Measurements from ENCODE around the gene NPAS2. TPM values are rescaled to one million over a fixed set of nuclear protein-coding genes. Genes with fewer than 3 reads are reported as not detected.
A peak's percentile ranks its signal among the peaks of the same experiment; 100 is the strongest.

NPAS2 gene
- total RNA-seq, 2 donors from 2014 or later = 3.9 to 11.4 TPM

DNA sequence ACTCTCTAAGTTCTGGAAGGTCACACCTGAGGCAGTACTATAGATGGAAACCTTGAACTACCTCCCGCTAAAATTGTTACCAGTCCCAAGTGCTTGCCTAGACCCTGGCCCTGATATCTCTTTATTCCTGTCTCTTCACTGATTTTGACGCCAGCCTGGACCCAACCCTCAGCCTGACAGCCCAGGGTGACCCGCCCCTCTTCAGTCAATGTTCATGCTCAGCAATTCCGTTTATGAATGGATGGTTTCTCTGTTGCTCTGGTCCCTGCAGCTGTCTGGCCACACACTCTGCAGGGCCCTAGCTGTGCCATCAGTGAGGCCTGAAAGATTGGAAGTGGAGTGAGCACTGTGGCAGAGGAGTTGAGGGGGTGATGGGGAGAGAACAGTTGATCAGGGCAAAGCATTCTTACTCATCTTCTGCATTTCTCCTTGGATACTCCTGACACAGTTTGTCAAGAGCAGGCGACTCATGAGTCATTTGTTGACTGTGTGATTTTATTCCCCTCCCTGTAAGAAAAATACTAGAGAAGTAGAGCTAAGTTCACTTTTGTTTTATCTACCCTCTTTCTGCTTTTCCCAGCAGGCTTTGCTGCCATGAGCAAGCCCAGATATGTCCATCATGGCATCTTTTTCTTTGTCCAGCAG, 46.0 kb downstream of the NPAS2 start:
- no peaks in the 10 kb centered on the region for H3K27me3 Mint-ChIP-seq
- no peak for ATAC-seq (replicated peaks)

DNA sequence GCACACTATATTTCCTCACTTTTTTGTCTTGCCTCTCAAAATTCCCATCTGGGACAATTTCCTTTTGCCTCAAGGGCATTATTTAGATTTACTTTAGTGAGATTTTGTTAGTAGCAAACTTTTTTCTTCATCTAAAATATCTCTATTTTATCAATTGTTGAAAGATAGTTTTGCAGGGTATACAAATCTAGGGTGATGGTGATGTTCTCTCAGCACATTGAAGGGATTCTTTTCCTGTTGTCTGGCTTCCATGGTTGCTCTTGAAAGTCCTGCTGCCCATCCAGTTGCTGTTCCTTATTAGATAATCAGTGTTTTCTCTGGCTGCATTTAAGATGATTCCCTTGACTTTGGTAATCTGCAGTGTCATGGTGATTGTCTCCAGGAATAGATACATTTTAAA, 48.1 kb downstream of the NPAS2 start:
- Mint-ChIP-seq H3K27ac (no peak overlapping the region), H3K36me3 (ENCODE audit: low read depth) (no peaks in the 10 kb centered on the region)

More for the DNA sequence above, 46.0 kb downstream of the NPAS2 start:
- H3K36me3 Mint-ChIP-seq (ENCODE audit: low read depth) = no peaks in the 10 kb centered on the region
- no peak overlapping the region for H3K4me3 Mint-ChIP-seq
- no peak overlapping the region for H3K27ac Mint-ChIP-seq
- H3K9me3 Mint-ChIP-seq = peaks cover 7% of the 10 kb centered on the region
- H3K4me1 Mint-ChIP-seq = no peaks in the 10 kb centered on the region

GRCh38 chr2:100869120-100869519, 49.2 kb downstream of the NPAS2 start:
- Mint-ChIP-seq H3K9me3 (peaks cover 7% of the 10 kb centered on the region), H3K4me1 (peaks cover 5% of the 10 kb centered on the region), H3K4me3 (no peak overlapping the region), H3K36me3 (ENCODE audit: low read depth) (no peaks in the 10 kb centered on the region), H3K27me3 (no peaks in the 10 kb centered on the region), H3K27ac (no peak overlapping the region)
- ATAC-seq (replicated peaks) = no peak

More for the DNA sequence above, 48.1 kb downstream of the NPAS2 start:
- peaks cover 5% of the 10 kb centered on the region for H3K4me1 Mint-ChIP-seq
- no peaks in the 10 kb centered on the region for H3K27me3 Mint-ChIP-seq
- no peak overlapping the region for H3K4me3 Mint-ChIP-seq
- peaks cover 7% of the 10 kb centered on the region for H3K9me3 Mint-ChIP-seq
- ATAC-seq (replicated peaks) = no peak

DNA sequence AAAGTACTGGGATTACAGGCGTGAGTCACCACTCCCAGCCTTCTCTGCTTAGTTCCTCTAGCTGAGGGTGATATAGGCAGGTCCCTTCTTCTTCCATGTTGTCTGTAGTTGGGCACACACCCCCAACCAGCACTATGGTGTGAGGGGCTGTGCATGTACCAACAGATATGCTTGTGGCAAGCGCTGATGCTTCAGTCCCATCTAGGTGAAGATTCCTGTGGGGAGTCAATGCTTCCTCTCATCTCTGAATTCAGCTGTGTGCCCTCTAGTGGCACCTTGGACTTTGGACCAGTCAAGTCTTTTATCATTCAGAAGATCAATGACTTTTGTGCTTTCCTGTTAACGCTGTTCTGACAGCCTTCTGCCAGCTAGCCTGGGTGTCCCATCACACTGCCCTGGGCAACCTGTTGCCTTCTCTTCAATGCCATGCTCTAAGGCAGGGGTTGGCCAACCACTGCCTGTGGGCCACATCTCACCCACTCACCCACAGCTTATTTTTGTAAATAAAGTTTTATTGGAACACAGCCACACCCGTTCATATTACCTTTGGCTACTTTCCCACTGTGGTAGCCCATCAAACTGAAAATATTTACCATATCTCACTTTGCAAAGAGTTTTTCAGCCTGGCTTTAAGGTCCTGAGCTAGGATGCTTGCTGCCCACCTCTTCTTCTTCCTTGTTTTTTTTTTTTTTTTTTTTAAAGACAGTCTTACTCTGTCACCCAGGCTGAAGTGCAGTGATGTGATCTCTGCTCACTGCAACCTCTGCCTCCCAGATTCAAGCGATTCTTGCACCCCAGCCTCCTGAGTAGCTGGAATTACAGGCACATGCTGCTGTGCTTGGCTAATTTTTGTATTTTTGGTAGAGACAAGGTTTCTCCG, 51.0 kb downstream of the NPAS2 start:
- Mint-ChIP-seq H3K4me3 (no peak overlapping the region), H3K27ac (no peak overlapping the region), H3K4me1 (peaks cover 5% of the 10 kb centered on the region), H3K27me3 (no peaks in the 10 kb centered on the region), H3K36me3 (ENCODE audit: low read depth) (no peaks in the 10 kb centered on the region), H3K9me3 (peaks cover 7% of the 10 kb centered on the region)
- no peak for ATAC-seq (replicated peaks)

DNA sequence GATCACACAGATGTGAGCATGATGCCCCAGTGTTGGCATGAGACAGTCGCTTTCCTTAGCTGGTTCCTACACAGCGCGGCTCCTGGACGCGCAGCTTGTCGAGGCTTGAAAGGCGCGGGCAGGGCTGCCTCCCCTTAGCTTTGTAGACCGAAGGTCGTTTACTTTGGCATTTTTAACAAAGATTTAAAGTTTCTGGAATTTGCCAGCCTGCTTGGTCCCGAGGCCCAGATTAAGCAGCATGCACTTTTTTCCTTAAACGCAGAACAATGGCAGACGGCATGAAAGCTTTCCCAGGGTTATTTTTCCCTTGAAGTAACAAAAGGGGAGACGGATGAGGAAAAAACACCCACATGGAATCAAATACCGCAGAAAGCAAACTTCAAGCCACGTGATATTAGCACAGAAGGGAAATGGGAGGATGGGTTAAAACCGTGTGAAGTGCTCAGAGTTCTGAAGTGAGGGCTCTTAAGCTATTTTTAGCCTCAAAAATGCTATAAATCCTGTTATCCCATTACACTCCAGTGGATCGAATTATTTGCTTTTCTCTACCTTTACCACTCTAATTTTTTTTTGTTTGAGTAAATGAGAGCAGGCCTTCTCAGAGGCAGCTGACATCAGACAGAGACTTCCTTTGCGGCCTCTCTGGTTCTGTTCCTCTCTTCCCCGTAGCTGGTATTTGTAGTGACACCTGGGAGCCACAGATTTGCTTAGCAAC, 55.7 kb downstream of the NPAS2 start:
- Mint-ChIP-seq H3K4me1 (peaks cover 7% of the 10 kb centered on the region), H3K4me3 (no peak overlapping the region), H3K9me3 (no peaks in the 10 kb centered on the region)

GRCh38 chr2:100876231-100876860, 56.4 kb downstream of the NPAS2 start:
- H3K4me3 Mint-ChIP-seq = no peak overlapping the region
- H3K36me3 Mint-ChIP-seq (ENCODE audit: low read depth) = no peaks in the 10 kb centered on the region
- H3K9me3 Mint-ChIP-seq = no peaks in the 10 kb centered on the region
- peak; percentile 74 for ATAC-seq (replicated peaks)
- H3K4me1 Mint-ChIP-seq = peaks cover 8% of the 10 kb centered on the region
- H3K27ac Mint-ChIP-seq = no peak overlapping the region
- H3K27me3 Mint-ChIP-seq = no peaks in the 10 kb centered on the region

More for the DNA sequence above, 55.7 kb downstream of the NPAS2 start:
- no peaks in the 10 kb centered on the region for H3K27me3 Mint-ChIP-seq
- peak; percentile 77 for ATAC-seq (replicated peaks)
- H3K36me3 Mint-ChIP-seq (ENCODE audit: low read depth) = no peaks in the 10 kb centered on the region
- H3K27ac Mint-ChIP-seq = no peak overlapping the region

- Mint-ChIP-seq H3K27me3 (no peaks in the 10 kb centered on the region), H3K9me3 (no peaks in the 10 kb centered on the region), H3K27ac (no peak overlapping the region), H3K4me3 (no peak overlapping the region), H3K4me1 (peaks cover 3% of the 10 kb centered on the region), H3K36me3 (ENCODE audit: low read depth) (no peaks in the 10 kb centered on the region)
- no peak for ATAC-seq (replicated peaks)
These were observed 57.6 kb downstream of the NPAS2 start for GRCh38 chr2:100877555-100877954.

DNA sequence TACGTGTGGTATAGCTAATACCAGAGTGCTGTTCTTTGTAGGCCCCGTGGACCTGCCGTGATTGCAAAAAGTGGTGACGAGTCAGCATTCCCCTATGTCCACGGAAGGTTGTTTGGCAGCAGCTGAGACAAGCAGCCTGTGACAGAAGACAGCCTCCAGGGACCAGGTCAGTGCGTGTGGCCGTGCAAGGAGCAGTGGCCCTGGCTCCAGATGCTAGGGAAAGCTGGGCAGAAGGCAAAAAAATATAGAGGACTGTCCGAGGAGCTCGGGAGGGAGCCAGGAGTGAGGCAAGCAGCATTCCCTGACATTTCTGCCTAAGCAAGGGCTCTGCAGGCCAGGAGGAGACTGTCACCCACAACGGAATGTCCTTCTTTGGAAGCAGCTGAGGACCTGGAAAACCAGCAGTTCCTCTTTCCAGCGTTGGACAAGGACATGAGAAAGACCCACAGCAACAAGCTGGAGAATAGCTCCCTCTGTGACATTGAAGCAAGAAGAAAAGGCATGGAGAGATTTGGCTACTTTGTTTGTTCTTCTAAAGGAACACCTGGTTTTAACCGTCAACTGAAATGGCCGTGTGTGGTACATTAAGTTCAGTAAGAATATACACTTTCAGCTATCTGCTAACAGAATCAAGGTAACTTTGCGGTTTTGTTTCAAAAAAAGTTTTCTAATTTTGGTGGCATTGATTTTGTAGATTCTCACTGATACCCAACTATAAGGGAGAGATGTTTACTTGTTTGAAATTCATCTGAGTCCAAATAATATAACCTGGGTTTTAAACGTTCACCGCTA, 58.3 kb downstream of the NPAS2 start:
- Mint-ChIP-seq H3K9me3 (no peaks in the 10 kb centered on the region), H3K36me3 (ENCODE audit: low read depth) (no peaks in the 10 kb centered on the region), H3K27ac (no peak overlapping the region), H3K27me3 (no peaks in the 10 kb centered on the region), H3K4me3 (no peak overlapping the region), H3K4me1 (peaks cover 3% of the 10 kb centered on the region)
- ATAC-seq (replicated peaks) = no peak

DNA sequence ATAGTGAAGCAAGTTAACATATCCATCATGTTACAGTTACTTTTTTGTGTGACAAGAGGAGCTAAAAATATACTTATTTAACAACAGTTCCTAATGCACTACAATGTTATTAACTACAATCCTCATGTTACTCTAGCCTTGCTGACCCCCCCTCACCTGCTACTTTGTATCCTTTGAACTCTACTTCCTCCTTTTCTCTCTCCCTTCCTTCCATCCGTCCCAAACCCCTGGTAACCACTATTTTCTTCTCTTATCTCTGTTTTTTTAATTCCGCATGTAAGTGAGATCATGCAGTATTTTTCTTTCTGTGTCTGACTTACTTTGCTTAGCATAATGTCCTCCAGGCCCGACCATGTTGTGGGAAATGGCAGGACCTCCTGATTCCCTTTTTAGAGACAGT, 59.4 kb downstream of the NPAS2 start:
- no peak overlapping the region for H3K27ac Mint-ChIP-seq
- H3K4me3 Mint-ChIP-seq = no peak overlapping the region
- H3K36me3 Mint-ChIP-seq (ENCODE audit: low read depth) = no peaks in the 10 kb centered on the region
- no peaks in the 10 kb centered on the region for H3K9me3 Mint-ChIP-seq
- ATAC-seq (replicated peaks) = no peak
- peaks cover 3% of the 10 kb centered on the region for H3K4me1 Mint-ChIP-seq
- no peaks in the 10 kb centered on the region for H3K27me3 Mint-ChIP-seq

DNA sequence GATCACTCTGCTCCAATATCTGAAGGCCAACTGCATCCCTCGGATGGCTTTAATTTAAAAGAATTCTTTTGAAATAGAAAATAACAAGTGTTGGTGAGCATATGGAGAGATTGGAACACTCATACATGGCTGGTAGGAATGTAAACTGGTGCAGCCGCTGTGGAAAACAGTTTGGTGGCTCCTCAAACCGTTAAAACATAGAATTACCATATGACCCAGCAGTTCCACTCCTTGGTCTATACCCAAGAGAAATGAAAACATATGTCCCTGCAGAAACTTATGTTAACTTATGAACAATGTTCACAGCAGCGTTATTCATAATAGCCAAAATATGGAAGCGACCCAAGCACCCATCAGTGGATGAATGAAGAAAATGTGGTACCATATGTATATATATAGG, 60.1 kb downstream of the NPAS2 start:
- Mint-ChIP-seq H3K27me3 (no peaks in the 10 kb centered on the region), H3K36me3 (ENCODE audit: low read depth) (no peaks in the 10 kb centered on the region), H3K4me1 (peaks cover 3% of the 10 kb centered on the region), H3K9me3 (no peaks in the 10 kb centered on the region), H3K27ac (no peak overlapping the region), H3K4me3 (no peak overlapping the region)
- no peak for ATAC-seq (replicated peaks)

DNA sequence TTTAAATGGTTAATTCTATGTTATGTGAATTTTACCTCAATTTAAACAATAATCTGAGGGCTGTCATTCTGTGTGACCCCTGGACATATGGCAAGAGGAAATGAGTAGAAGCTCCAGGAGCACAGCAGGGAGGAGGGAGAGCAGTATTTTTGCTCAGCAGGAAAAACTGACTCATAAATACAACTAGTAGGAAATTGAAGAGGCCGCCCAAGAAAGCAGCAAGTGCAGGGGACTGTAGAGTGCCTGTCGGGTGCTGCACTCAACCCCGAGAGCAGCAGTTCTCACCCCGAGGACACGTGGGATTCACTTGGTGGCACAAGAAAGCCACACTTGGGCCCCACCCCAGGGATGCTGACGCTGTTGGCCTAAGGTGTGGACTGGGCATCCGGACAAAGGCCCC, 60.8 kb downstream of the NPAS2 start:
- no peaks in the 10 kb centered on the region for H3K36me3 Mint-ChIP-seq (ENCODE audit: low read depth)

GRCh38 chr2:100882645-100883613, 63.0 kb downstream of the NPAS2 start:
- Mint-ChIP-seq H3K27ac (no peak overlapping the region), H3K27me3 (no peaks in the 10 kb centered on the region), H3K9me3 (no peaks in the 10 kb centered on the region), H3K4me1 (peaks cover 3% of the 10 kb centered on the region), H3K36me3 (ENCODE audit: low read depth) (no peaks in the 10 kb centered on the region), H3K4me3 (no peak overlapping the region)
- peak; percentile 92 for ATAC-seq (replicated peaks)

More for the DNA sequence above, 60.8 kb downstream of the NPAS2 start:
- Mint-ChIP-seq H3K9me3 (no peaks in the 10 kb centered on the region), H3K4me1 (peaks cover 3% of the 10 kb centered on the region), H3K4me3 (no peak overlapping the region), H3K27ac (no peak overlapping the region), H3K27me3 (no peaks in the 10 kb centered on the region)
- ATAC-seq (replicated peaks) = no peak

GRCh38 chr2:100884145-100884621, 64.2 kb downstream of the NPAS2 start:
- no peaks in the 10 kb centered on the region for H3K9me3 Mint-ChIP-seq
- H3K27me3 Mint-ChIP-seq = no peaks in the 10 kb centered on the region
- H3K4me3 Mint-ChIP-seq = no peak overlapping the region
- H3K4me1 Mint-ChIP-seq = peaks cover 3% of the 10 kb centered on the region
- no peak overlapping the region for H3K27ac Mint-ChIP-seq
- no peak for ATAC-seq (replicated peaks)
- no peaks in the 10 kb centered on the region for H3K36me3 Mint-ChIP-seq (ENCODE audit: low read depth)

Data from activated T-helper 17 cell treated with anti-CD3 and anti-CD28 coated beads, Interleukin-2, amount 50 U/mL, for 72 hours (primary cell).